ENCODE results near the gene TTLL11. TPM values are rescaled to one million over a fixed set of nuclear protein-coding genes. Genes with fewer than 3 reads are reported as not detected.

Gene TTLL11
- total and polyA plus RNA-seq, 2 experiments from 2014 or later, result 0.57 to 1.4 TPM

- ATAC-seq (no peak), DNase-seq (ENCODE audit: low spot score) (no peak)
- Histone ChIP-seq H3K9me2 (ENCODE audit: insufficient read depth) (no peaks in the 10 kb centered on the region), H3K27me3 (ENCODE audit: insufficient read depth) (no peaks in the 10 kb centered on the region), H3K36me3 (ENCODE audit: insufficient read depth) (no peaks in the 10 kb centered on the region), H3K4me3 (no peak overlapping the region), H3F3A (replicated peaks; ENCODE audit: low read depth) (no peaks in the 10 kb centered on the region), H3K4me1 (ENCODE audit: insufficient read depth) (no peaks in the 10 kb centered on the region), H3K79me2 (replicated peaks; ENCODE audit: insufficient read depth) (no peaks in the 10 kb centered on the region), H3K4me2 (no peak overlapping the region), H4K20me1 (replicated peaks; ENCODE audit: insufficient read depth) (no peaks in the 10 kb centered on the region), H2AFZ (no peak overlapping the region), H3K27ac (ENCODE audit: low read depth) (no peak overlapping the region)
- Mint-ChIP-seq H3K27me3 (ENCODE audit: insufficient read depth, low read depth, poor library complexity) (peaks cover 7% of the 10 kb centered on the region), H3K36me3 (ENCODE audit: low read depth) (no peaks in the 10 kb centered on the region), H3K4me1 (peaks cover 3% of the 10 kb centered on the region), H3K9me3 (peaks cover 11% of the 10 kb centered on the region; the same call in 2 of the 3 replicates), H3K4me3 (no peak overlapping the region), H3K27ac (no peak overlapping the region)
- TF ChIP-seq STAT1 (IDR thresholded peaks at IDR 0.05; ENCODE audit: unreplicated experiment) (no peak), EZH2 (IDR thresholded peaks at IDR 0.05; ENCODE audit: low read depth, unreplicated experiment) (no peak), CTCF (conservative IDR thresholded peaks at IDR 0.05; ENCODE audit: low read depth in 2 of 2) (no peak), ZNF114 (CRISPR knock-in tag; IDR thresholded peaks at IDR 0.05) (no peak), EZH2phosphoT487 (IDR thresholded peaks at IDR 0.05; ENCODE audit: unreplicated experiment) (no peak), ZNF331 (CRISPR knock-in tag; IDR thresholded peaks at IDR 0.05; ENCODE audit: low read depth) (no peak), JUNB (IDR thresholded peaks at IDR 0.05; ENCODE audit: unreplicated experiment) (no peak), ZNF462 (CRISPR knock-in tag; IDR thresholded peaks at IDR 0.05) (no peak), NANOG (IDR thresholded peaks at IDR 0.05; ENCODE audit: borderline replicate concordance) (no peak), ETS1 (IDR thresholded peaks at IDR 0.05) (no peak), POLR2AphosphoS5 (IDR thresholded peaks at IDR 0.05; ENCODE audit: low read depth) (no peak)
Measured at GRCh38 chr9:121979736-121980135, 113.4 kb downstream of the TTLL11 start.
